ENCODE measurements around the gene TENT5C. TPM values are rescaled to one million over a fixed set of nuclear protein-coding genes. Genes with fewer than 3 reads are reported as not detected.

The TENT5C gene
- polyA plus RNA-seq, 2 donors = 0.20 to 0.29 TPM

- H3K36me3 ChIP-seq (ENCODE audit: control insufficient read depth in 2 of 2, insufficient read depth in 2 of 2, low read length in 1 of 2) = no peaks in the 10 kb centered on the region
- H3K27me3 ChIP-seq (ENCODE audit: control insufficient read depth in 1 of 2, insufficient read depth in 2 of 2, low read length in 2 of 2) = no peaks in the 10 kb centered on the region
- 86 to 87% methylated on average over 8 of the region's 8 CpGs for WGBS, 2 donors
- peaks cover 0 to 2% of the 10 kb centered on the region in 2 donors for H3K4me1 ChIP-seq (ENCODE audit: control insufficient read depth in 2 of 2, insufficient read depth in 2 of 2, low read length in 1 of 2)
- H3K9me3 ChIP-seq (ENCODE audit: control insufficient read depth in 2 of 2, insufficient read depth in 1 of 2, low read depth in 1 of 2, low read length in 1 of 2) = no peaks in the 10 kb centered on the region
- no peak overlapping the region for H3K4me3 ChIP-seq (ENCODE audit: low read depth in 1 of 2, low read length in 2 of 2)
- H3K27ac ChIP-seq (ENCODE audit: low read depth in 2 of 2, low read length in 1 of 2) = no peak overlapping the region
Measured at GRCh38 chr1:117636637-117637425, 31.0 kb downstream of the TENT5C start.

GRCh38 chr1:117638141-117638540 lies 32.3 kb downstream of the TENT5C start:
- Histone ChIP-seq H3K27ac (ENCODE audit: low read depth in 2 of 2, low read length in 1 of 2) (no peak overlapping the region), H3K9me3 (ENCODE audit: control insufficient read depth in 2 of 2, insufficient read depth in 1 of 2, low read depth in 1 of 2, low read length in 1 of 2) (no peaks in the 10 kb centered on the region), H3K4me1 (ENCODE audit: control insufficient read depth in 2 of 2, insufficient read depth in 2 of 2, low read length in 1 of 2) (peaks cover 0 to 2% of the 10 kb centered on the region in 2 donors), H3K4me3 (ENCODE audit: low read depth in 1 of 2, low read length in 2 of 2) (no peak overlapping the region), H3K27me3 (ENCODE audit: control insufficient read depth in 1 of 2, insufficient read depth in 2 of 2, low read length in 2 of 2) (no peaks in the 10 kb centered on the region), H3K36me3 (ENCODE audit: control insufficient read depth in 2 of 2, insufficient read depth in 2 of 2, low read length in 1 of 2) (no peaks in the 10 kb centered on the region)
- 23 to 47% methylated on average over 1 of the region's 1 CpG for WGBS, 2 donors

- no peaks in the 10 kb centered on the region for H3K4me1 ChIP-seq (ENCODE audit: control insufficient read depth in 2 of 2, insufficient read depth in 2 of 2, low read length in 1 of 2)
- H3K4me3 ChIP-seq (ENCODE audit: low read depth in 1 of 2, low read length in 2 of 2) = no peak overlapping the region
- 80 to 82% methylated on average over 4 of the region's 4 CpGs for WGBS, 2 donors
- H3K9me3 ChIP-seq (ENCODE audit: control insufficient read depth in 2 of 2, insufficient read depth in 1 of 2, low read depth in 1 of 2, low read length in 1 of 2) = no peaks in the 10 kb centered on the region
- no peak overlapping the region for H3K27ac ChIP-seq (ENCODE audit: low read depth in 2 of 2, low read length in 1 of 2)
- no peaks in the 10 kb centered on the region for H3K36me3 ChIP-seq (ENCODE audit: control insufficient read depth in 2 of 2, insufficient read depth in 2 of 2, low read length in 1 of 2)
- H3K27me3 ChIP-seq (ENCODE audit: control insufficient read depth in 1 of 2, insufficient read depth in 2 of 2, low read length in 2 of 2) = no peaks in the 10 kb centered on the region
Measured at GRCh38 chr1:117638759-117639158, 32.9 kb downstream of the TENT5C start.

- 86 to 93% methylated on average over 4 of the region's 4 CpGs for WGBS, 2 donors
Measured at GRCh38 chr1:117639741-117640140, 33.9 kb downstream of the TENT5C start.

GRCh38 chr1:117641536-117641935 lies 35.7 kb downstream of the TENT5C start:
- no peaks in the 10 kb centered on the region for H3K27me3 ChIP-seq (ENCODE audit: control insufficient read depth in 1 of 2, insufficient read depth in 2 of 2, low read length in 2 of 2)

More at GRCh38 chr1:117639741-117640140, 33.9 kb downstream of the TENT5C start:
- no peak overlapping the region for H3K4me3 ChIP-seq (ENCODE audit: low read depth in 1 of 2, low read length in 2 of 2)
- H3K9me3 ChIP-seq (ENCODE audit: control insufficient read depth in 2 of 2, insufficient read depth in 1 of 2, low read depth in 1 of 2, low read length in 1 of 2) = no peaks in the 10 kb centered on the region
- H3K27me3 ChIP-seq (ENCODE audit: control insufficient read depth in 1 of 2, insufficient read depth in 2 of 2, low read length in 2 of 2) = no peaks in the 10 kb centered on the region
- no peak overlapping the region for H3K27ac ChIP-seq (ENCODE audit: low read depth in 2 of 2, low read length in 1 of 2)
- H3K4me1 ChIP-seq (ENCODE audit: control insufficient read depth in 2 of 2, insufficient read depth in 2 of 2, low read length in 1 of 2) = no peaks in the 10 kb centered on the region
- H3K36me3 ChIP-seq (ENCODE audit: control insufficient read depth in 2 of 2, insufficient read depth in 2 of 2, low read length in 1 of 2) = no peaks in the 10 kb centered on the region

GRCh38 chr1:117642963-117643362 lies 37.1 kb downstream of the TENT5C start:
- no peak overlapping the region for H3K27ac ChIP-seq (ENCODE audit: low read depth in 2 of 2, low read length in 1 of 2)
- no peak overlapping the region for H3K4me3 ChIP-seq (ENCODE audit: low read depth in 1 of 2, low read length in 2 of 2)
- 91 to 96% methylated on average over 4 of the region's 4 CpGs for WGBS, 2 donors
- H3K36me3 ChIP-seq (ENCODE audit: control insufficient read depth in 2 of 2, insufficient read depth in 2 of 2, low read length in 1 of 2) = no peaks in the 10 kb centered on the region
- H3K27me3 ChIP-seq (ENCODE audit: control insufficient read depth in 1 of 2, insufficient read depth in 2 of 2, low read length in 2 of 2) = no peaks in the 10 kb centered on the region
- H3K4me1 ChIP-seq (ENCODE audit: control insufficient read depth in 2 of 2, insufficient read depth in 2 of 2, low read length in 1 of 2) = no peaks in the 10 kb centered on the region
- no peaks in the 10 kb centered on the region for H3K9me3 ChIP-seq (ENCODE audit: control insufficient read depth in 2 of 2, insufficient read depth in 1 of 2, low read depth in 1 of 2, low read length in 1 of 2)

More at GRCh38 chr1:117641536-117641935, 35.7 kb downstream of the TENT5C start:
- Histone ChIP-seq H3K27ac (ENCODE audit: low read depth in 2 of 2, low read length in 1 of 2) (no peak overlapping the region), H3K9me3 (ENCODE audit: control insufficient read depth in 2 of 2, insufficient read depth in 1 of 2, low read depth in 1 of 2, low read length in 1 of 2) (no peaks in the 10 kb centered on the region), H3K4me3 (ENCODE audit: low read depth in 1 of 2, low read length in 2 of 2) (no peak overlapping the region), H3K4me1 (ENCODE audit: control insufficient read depth in 2 of 2, insufficient read depth in 2 of 2, low read length in 1 of 2) (no peaks in the 10 kb centered on the region), H3K36me3 (ENCODE audit: control insufficient read depth in 2 of 2, insufficient read depth in 2 of 2, low read length in 1 of 2) (no peaks in the 10 kb centered on the region)
- 85 to 88% methylated on average over 3 of the region's 3 CpGs for WGBS, 2 donors

GRCh38 chr1:117643601-117644000 lies 37.8 kb downstream of the TENT5C start:
- 82 to 85% methylated on average over 2 of the region's 2 CpGs for WGBS, 2 donors
- no peaks in the 10 kb centered on the region for H3K27me3 ChIP-seq (ENCODE audit: control insufficient read depth in 1 of 2, insufficient read depth in 2 of 2, low read length in 2 of 2)
- no peaks in the 10 kb centered on the region for H3K36me3 ChIP-seq (ENCODE audit: control insufficient read depth in 2 of 2, insufficient read depth in 2 of 2, low read length in 1 of 2)
- no peaks in the 10 kb centered on the region for H3K9me3 ChIP-seq (ENCODE audit: control insufficient read depth in 2 of 2, insufficient read depth in 1 of 2, low read depth in 1 of 2, low read length in 1 of 2)
- no peak overlapping the region for H3K27ac ChIP-seq (ENCODE audit: low read depth in 2 of 2, low read length in 1 of 2)
- no peaks in the 10 kb centered on the region for H3K4me1 ChIP-seq (ENCODE audit: control insufficient read depth in 2 of 2, insufficient read depth in 2 of 2, low read length in 1 of 2)
- no peak overlapping the region for H3K4me3 ChIP-seq (ENCODE audit: low read depth in 1 of 2, low read length in 2 of 2)

GRCh38 chr1:117644696-117645311 lies 39.0 kb downstream of the TENT5C start:
- no peaks in the 10 kb centered on the region for H3K4me1 ChIP-seq (ENCODE audit: control insufficient read depth in 2 of 2, insufficient read depth in 2 of 2, low read length in 1 of 2)
- no peaks in the 10 kb centered on the region for H3K27me3 ChIP-seq (ENCODE audit: control insufficient read depth in 1 of 2, insufficient read depth in 2 of 2, low read length in 2 of 2)
- no peaks in the 10 kb centered on the region for H3K36me3 ChIP-seq (ENCODE audit: control insufficient read depth in 2 of 2, insufficient read depth in 2 of 2, low read length in 1 of 2)
- H3K27ac ChIP-seq (ENCODE audit: low read depth in 2 of 2, low read length in 1 of 2) = no peak overlapping the region
- 79 to 84% methylated on average over 3 of the region's 3 CpGs for WGBS, 2 donors
- H3K9me3 ChIP-seq (ENCODE audit: control insufficient read depth in 2 of 2, insufficient read depth in 1 of 2, low read depth in 1 of 2, low read length in 1 of 2) = no peaks in the 10 kb centered on the region
- no peak overlapping the region for H3K4me3 ChIP-seq (ENCODE audit: low read depth in 1 of 2, low read length in 2 of 2)

GRCh38 chr1:117645343-117645742 lies 39.5 kb downstream of the TENT5C start:
- Histone ChIP-seq H3K27me3 (ENCODE audit: control insufficient read depth in 1 of 2, insufficient read depth in 2 of 2, low read length in 2 of 2) (no peaks in the 10 kb centered on the region), H3K36me3 (ENCODE audit: control insufficient read depth in 2 of 2, insufficient read depth in 2 of 2, low read length in 1 of 2) (no peaks in the 10 kb centered on the region), H3K9me3 (ENCODE audit: control insufficient read depth in 2 of 2, insufficient read depth in 1 of 2, low read depth in 1 of 2, low read length in 1 of 2) (no peaks in the 10 kb centered on the region), H3K4me1 (ENCODE audit: control insufficient read depth in 2 of 2, insufficient read depth in 2 of 2, low read length in 1 of 2) (no peaks in the 10 kb centered on the region), H3K4me3 (ENCODE audit: low read depth in 1 of 2, low read length in 2 of 2) (no peak overlapping the region), H3K27ac (ENCODE audit: low read depth in 2 of 2, low read length in 1 of 2) (no peak overlapping the region)
- 90% methylated on average over 4 of the region's 4 CpGs for WGBS, 2 donors
